GM19351 (cell line): ENCODE data around the gene NUDCD3.
"Not testable (repeated sequence)": the region's sequence is repeated elsewhere in the genome, so short reads cannot be mapped to it uniquely, and the experiment has no call there.

Experiments
- ATAC-seq: cut with Tn5 transposase; IDR thresholded peaks from one replicate; pipeline ENCODE4 v1.9.1; 2021; ENCODE audit warnings: mild to moderate bottlenecking, moderate library complexity; ENCODE audit not compliant: unreplicated experiment

NUDCD3 gene

DNA sequence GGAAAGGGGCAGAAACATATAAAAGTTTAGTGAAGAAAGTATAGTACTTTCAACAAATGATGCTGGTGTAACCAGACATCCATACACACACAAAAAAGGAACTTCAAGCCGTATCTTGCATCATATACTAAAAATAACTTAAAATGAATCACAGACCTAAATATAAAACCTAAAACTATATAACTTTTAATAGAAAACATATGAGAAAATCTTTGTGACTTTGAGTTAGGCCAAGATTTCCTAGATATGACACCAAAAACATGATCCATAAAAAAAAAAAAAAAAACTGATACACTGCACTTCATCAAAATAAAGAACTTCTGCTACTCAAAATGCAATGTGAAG is 40.9 kb downstream of the NUDCD3 start:
- ATAC-seq: no peak

DNA sequence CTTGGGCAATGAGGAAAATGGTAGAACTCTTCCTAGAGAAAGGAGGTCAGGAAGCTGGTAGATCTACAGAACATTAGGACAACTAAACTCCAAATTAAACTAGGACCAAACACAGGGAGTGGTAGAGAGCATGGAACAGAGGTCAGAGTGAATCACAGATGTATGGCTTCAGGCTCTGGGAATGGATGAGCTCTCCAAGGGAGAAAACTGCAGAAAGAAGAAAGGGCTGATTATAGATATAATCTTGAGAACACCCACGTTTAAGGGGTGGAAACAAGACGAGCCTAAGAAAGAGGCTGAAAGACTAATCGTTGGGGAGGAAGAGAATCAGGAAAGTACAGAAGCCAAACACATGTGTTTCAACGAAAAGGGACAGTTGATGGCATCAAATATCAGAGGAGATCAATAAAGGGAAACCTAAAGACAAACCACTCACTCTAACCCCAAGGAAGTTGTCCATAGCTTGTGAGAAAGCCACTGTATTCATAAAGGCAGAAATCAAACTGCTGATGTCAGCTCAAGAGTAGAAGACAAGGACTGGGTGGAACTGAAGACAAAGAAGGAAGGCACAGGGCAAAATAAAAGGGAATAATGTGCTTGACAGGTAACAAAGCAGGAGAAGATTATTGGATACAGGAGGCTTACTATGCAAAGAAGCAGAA is 41.4 kb downstream of the NUDCD3 start:
- ATAC-seq: no peak

DNA sequence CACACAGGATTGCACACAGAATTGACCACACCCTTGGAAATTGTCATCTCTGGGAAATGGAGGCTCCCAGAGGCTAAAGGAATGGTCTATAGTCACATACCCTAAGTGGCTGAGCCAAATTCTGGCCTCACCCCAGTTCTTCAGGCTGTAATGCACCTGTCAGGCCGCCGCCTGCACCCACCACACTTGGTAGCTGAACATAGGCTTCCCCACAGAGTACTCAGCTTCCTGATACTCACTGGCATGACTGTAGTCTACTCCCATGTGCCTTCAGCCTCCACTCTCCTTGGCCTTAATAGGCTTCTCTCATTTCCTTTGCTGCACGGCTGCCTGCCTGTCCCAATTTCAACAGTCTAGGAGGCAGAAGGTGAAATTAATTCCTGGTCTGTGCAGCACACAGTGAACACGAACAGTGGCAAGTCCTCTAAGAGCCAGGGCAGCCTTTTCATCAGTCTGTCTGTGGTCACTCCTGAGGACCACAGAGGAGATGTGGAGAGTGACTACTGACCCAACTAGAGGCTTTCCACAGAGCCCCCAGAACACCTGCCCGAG is 42.5 kb downstream of the NUDCD3 start:
- no peak for ATAC-seq

DNA sequence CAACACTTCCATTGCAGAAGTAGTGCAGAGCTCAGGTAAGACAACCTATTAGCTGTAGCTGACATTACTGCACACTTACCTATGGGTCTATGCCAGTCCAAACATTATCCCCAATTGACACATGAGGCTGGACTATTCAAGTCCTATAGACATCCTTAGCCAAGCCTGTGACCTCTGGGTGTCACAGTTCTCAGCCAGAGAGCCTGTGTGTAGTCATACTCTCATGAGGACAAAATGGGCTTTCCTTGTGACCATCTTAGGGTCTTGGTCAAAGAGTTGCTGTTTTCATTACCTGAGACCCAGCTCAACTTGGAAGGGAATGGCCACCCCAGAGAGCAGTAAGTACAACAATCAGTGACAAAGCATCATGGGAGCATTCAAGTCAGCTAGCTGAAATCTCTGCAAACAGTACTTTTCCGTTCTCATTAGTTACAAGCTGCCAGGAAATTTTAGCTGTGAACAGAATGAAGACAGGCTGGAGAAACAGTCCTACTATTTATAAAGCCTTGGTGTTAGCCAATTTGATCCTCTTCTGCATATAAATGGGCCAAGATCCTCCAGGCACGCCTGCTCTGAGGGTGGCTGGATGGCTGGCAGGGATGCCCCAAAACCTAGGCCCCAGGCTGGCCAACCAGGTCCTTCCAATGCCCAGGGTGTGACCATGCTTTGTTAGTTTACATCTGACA is 44.3 kb downstream of the NUDCD3 start:
- no peak for ATAC-seq

DNA sequence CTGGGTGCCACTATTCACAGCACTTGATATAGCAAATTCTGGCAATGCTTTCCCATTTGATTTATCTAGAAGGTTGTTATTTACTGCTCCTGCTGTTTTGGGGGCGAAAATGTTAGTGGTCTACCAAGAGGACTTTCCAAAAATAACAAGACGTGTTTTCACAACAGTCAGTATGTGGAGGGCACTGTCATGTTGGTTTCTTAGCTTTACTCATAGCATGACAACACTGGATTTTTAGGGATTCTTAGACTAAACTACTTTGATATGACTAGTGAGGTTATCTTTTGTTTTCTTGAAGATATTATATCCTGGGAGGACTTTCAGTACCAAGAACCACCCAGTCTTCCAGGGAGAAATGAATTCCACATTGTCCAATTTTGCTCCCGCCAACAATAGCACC is 49.4 kb downstream of the NUDCD3 start:
- ATAC-seq: no peak

DNA sequence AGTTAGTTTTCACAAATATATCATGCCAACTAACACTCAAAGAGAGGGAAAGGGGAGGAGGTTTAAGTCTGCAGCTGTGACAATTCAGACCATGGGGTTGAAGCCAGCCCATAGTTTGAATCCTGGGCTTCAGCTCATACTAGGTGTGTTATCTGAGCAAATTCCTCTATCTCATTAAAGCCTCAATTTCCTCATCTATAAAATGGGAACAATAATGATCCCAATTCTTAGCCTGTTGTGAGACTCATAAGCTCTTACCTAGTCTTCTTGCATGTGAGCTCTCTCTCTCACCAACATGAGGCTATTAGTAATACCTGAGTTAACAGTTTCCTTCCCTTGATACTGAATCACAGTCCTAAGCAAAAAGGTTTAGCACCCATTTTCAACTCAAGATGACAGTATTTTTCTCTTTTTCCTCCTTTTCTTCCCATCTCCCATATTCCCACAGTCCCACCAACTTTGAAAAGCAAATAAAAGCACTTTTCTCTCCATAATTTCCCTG is 49.8 kb downstream of the NUDCD3 start:
- no peak for ATAC-seq

DNA sequence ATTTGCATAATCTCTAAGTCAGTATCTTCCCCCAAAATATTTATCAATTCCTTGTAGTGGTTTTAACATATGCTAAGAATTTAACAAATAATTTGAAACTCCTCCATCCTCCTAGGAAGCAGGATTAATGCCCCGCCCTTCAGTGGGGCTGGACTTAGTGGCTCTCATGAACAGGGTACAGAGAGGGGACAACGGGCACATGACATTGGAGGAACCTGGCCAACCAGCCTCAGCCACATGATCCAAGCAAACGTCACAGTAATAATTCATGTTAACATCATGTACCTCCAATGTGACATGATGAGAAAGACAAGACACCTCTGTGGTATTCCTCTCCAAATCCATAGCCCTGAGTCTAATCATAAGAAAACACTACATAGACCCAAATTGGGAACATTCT is 50.5 kb downstream of the NUDCD3 start:
- no peak for ATAC-seq

DNA sequence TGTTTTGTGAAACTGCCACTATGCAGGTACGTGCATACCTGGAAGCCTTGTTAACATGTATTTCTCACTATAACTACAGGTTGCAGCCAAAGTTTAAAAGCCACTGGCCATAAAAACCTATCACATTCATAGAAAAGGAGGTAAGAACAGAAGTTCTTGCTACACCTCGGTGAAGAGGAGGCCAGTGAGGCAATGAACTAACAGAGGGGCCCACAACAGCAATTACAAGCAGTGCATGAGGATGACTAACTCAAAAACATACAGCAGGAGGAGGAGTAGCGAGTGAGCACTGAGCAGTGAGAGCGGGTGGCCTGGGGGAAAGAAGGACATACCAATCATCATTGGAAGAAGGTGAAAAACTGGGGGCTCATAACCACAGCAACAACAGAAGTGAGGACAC is 51.6 kb downstream of the NUDCD3 start:
- no peak for ATAC-seq

DNA sequence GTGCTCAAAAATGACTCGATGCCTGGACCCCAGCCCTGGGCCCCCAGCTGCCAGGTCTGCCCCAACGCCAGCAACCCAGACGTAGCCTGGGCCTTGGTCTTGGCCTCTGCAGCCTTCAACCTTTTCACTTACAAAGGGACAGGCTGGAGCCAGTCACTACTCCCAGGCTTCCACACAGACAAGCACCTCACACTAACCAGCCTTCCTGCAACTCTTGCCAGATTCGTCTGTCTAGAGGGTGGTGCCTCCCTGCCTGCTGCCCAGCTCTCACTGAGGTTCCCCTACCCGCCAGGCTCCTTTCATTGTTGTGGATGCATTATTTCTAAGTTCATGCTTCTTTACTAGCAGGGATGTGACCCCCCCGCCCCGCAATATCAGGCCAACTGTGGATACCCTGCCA is 56.3 kb downstream of the NUDCD3 start:
- ATAC-seq: no peak

DNA sequence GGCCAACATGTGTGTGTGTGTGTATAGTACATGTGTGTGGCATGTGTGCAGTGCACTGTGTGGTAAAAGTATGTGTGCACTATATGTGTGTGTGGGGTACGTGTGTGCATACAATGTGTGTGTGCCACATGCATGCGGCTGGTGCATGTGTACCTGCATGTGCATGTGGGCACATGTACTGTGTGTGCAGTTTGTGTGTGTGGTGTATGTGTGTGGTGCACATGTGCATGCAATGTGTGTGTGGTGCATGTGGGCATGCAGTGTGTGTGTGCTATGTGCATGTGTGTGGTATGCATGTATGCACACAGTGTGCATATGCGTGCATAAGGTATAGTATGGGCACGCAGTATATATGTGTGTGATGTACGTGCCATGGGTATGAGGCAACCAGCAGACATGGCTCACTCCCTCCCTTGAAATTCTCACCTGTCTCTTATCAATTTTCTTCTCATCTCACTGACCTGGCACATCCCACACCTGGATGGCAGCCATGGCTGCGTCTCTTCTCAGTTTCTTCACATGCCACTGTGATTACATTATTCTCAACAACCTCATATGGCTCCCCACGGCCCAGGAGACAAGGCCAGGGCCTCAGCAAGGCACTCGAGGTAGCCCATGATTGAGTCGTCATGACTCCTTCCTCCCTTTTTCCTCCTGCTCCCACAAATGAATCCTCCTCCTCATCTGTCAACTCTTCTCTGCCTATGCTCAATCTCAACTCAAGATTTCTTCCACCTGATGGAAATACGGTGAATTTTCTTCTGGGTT is 57.0 kb downstream of the NUDCD3 start:
- ATAC-seq: no peak

DNA sequence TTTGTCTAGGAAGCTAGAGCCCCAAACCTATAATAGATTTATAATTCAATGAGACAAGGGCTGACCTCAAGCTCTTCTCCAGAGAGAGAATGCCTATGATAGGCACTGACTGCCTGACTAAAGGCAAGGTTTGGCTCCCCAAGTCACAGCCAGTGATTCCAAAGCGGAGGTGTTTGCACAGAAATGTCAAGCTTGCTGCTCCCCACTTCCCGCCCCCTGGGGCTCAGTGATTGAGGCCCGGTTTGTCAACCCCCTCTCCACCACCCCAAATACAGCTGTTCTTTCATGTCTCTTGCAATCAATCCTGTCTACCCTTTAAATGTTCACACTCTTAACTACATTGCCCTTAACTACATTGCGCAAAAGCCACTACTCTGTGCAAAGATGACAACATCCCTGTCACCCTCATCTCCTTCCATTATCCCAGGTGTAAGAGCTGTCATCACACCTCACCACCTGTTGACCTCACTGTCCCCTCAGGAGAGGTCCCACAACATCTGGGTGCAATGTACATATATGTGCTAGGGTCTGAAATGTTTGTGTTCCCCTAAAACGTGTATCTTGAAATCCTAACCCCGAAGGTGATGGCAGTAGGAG is 58.0 kb downstream of the NUDCD3 start:
- no peak for ATAC-seq

DNA sequence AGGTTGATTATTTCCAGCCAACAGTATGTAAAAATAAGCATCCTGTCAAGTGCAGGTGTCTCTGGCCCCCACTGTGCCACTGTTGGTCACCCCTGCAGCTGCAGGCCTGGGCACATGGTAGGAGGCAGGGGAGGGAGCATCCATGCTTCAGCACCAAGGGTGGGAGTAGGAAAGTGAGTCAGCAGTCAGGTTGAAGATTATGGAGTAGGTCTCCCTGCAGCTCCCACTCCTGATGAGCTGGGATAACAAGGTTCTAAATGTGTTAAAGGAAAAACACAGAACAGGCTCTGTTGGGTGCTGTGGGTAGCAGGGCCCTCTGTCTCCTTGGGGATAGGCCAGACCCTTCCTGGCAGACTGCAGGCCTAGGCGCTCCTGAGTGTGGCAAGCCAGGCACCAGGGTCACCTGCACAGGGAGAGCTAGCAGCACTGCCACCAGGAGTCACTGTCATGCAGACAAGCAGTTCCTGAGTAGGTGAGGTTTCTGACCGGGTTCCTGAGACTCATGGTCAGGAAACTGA is 59.3 kb downstream of the NUDCD3 start:
- ATAC-seq: peak; percentile 84

DNA sequence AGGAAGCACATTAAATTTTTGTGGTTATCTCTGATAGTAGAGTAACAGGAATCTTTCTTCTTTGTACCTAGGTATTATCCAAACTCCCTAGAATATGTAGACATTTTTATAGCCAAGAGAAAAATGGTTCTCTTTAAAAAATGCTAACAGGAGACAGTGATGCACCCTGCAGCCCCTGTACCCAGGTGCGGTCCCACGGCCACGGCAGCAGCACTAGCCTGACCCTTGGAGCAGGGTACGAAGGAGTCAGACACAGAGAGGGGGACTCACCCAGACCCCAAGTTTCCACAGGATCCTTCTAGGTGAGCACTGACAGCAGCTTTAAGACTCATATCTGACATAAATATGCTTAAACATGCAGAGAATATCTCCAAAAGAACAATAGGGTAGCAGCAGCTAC is 60.4 kb downstream of the NUDCD3 start:
- ATAC-seq: no peak

DNA sequence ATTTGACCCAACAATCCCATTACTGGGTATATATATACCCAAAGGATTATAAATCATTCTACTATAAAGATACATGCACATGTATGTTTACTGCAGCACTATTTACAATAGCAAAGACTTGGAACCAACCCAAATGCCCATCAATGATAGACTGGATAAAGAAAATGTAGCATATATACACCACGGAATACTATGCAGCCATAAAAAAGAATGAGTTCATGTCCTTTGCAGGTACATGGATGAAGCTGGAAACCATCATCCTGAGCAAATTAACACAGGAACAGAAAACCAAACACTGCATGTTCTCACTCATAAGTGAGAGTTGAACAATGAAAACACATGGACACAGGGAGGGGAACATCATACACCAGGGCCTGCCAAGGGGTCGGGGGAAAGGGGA is 65.7 kb downstream of the NUDCD3 start:
- not testable (repeated sequence) for ATAC-seq

DNA sequence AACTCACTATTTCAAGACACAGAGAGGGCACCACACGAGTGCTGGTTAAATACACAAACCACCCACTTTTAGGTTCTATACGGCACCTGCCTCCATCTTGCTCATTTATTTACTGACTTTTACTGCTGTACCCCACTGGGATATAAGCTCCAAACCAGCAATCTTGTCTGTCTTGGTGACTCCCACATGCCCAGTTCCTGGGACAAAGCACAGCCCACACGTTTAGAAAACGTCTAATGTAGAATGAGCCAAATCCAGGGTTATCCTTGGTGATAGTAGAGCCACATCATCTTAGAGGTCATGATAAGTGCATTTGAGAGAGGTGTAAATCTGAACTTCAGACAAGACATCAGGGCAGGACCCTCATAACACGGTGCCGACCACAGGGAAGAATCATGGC is 73.5 kb downstream of the NUDCD3 start:
- no peak for ATAC-seq

DNA sequence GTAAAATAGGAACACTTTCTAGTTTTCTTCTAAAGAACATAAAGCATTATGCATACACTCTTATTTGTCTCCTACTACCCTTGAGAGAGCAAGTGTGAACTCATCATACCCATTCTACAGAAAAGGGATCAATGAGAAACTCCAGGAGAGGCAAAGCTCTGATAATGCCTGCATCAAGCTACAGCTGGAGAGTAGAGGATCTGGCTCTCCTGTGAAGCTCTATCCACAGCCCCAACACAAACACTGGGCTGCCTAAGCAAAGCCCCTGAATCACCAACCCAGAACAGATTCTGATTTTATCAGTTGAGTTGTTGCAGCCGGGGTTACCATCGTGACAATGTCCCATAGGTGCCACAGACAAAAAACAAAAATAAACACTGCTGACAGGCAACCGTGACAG is 74.9 kb downstream of the NUDCD3 start:
- ATAC-seq: no peak

DNA sequence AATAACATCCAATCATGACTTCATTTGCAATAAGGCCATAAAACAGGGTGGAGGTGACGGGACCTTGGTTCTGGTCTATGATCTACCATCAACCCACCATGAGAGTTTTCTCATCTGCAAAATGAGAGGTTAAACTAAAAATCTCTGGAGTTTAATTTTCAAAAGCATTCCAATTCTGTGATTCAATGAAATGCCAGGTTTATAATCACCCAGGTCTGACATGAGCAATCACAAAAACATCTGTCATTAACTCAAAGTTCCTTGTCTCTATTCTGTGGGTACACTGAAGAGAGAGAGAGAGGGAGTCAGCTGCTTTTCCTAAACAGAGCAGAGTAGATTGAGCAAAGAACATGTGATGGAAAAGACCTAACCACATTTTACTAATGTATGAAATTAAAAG is 75.4 kb downstream of the NUDCD3 start:
- no peak for ATAC-seq

DNA sequence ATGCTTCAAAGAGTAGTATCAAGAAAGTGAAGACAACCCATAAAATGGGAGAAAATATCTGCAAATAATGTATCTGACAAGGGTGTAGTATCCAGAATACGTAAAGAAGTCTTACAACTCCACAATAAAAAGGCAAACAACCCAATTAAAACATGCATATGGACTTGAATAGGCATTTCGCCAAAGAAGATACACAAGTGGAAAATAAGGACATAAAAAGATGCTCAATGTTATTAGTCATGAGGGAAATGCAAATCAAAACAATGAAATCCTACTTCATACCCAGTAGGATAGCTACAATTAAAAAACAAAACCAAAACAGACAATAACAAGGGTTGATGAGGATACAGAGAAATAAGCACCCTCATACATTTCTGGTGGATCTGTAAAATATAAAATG is 79.2 kb downstream of the NUDCD3 start:
- no peak for ATAC-seq

DNA sequence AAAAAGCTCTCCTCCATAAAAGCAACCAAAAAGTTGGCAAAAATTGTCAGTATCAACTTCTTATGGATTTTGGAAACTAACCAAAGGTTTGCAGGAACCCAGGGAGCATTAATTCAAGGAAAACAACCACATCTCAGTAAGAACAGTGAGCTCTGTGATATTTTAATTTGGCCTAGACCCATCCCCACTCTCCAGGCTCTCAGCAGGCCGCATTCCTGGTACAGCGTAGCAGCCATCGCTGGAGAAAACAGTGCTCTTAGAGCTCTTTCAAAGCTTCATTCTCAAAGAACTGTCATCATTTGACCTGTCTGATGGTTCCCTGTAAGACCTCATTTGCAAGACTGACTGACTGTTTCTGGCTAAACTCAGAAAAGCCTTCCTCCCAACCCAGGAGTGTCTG is 81.9 kb downstream of the NUDCD3 start:
- no peak for ATAC-seq

DNA sequence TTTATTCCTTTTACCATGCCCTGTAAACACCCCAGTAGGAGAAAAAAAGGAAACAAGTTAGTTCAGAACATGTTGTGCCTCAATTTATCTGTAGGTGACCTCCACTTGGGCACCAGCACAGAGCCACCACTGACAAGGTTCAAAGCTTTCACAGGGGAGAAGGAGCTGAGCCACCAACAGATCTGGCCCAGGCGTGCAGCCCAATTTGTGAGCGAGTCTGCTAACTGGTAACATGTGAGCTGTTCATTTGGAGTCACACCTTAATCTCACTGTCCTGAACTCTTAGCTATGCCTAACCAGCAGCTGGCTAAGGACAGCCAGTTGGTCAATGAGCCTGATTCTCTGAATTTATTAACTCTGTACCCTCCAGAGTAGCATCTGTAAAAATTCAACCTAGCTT is 86.7 kb downstream of the NUDCD3 start:
- ATAC-seq: no peak

DNA sequence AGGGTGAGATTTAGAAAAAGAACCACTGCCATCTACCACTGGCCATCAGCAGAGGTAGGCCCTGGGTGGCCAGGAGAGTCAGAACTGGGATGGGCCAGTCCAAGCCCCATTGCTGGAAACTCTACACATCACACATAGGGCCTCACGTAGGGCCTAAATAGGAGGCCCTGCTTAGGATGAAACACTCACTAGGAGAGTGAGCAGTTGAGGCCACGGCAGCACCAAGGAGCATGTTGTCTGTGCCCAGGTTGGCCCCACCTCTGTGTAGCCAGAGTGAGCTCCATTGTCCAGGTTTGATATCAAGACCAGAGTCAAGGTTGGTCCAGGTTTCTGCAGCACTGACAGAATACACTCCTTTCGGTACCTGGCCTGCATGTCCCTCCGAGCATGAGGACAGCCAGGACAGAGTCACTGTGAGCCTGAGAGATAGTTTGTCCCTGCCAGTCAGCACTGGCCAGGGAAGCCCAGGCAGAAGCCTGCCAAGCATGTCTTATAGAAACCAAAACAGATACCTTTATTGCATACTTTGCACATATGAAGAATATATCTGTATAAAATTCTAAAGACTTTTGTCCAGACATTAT is 87.2 kb downstream of the NUDCD3 start:
- ATAC-seq: no peak
